DOHH2 (cell line): ENCODE measurements around the gene C2CD4B.

Source experiments
- H3F3A ChIP-seq: fragments of 200-600 bp; sonication (generic), shearing (Covaris generic); 2 replicates; pipeline ENCODE4 v1.6.0; 2016; ENCODE audit warnings: antibody characterized with exemption, mild to moderate bottlenecking; ENCODE audit not compliant: control insufficient read depth, insufficient read depth
- H3K27ac ChIP-seq: fragments of 200-600 bp; sonication (generic); 2 replicates; pipeline ENCODE4 v1.5.1; 2014; ENCODE audit warnings: low read depth, mild to moderate bottlenecking, low read length, moderate library complexity
- H3K27me3 ChIP-seq: fragments of 200-600 bp; sonication (generic); 2 replicates; pipeline ENCODE4 v1.6.1; 2014; ENCODE audit warnings: mild to moderate bottlenecking, low read length, mixed read lengths; ENCODE audit not compliant: control insufficient read depth
- H3K36me3 ChIP-seq: fragments of 200-600 bp; sonication (generic); 2 replicates; pipeline ENCODE4 v1.6.1; 2014; ENCODE audit warnings: mild to moderate bottlenecking, low read length, moderate library complexity, mixed read lengths; ENCODE audit not compliant: control insufficient read depth
- H3K4me1 ChIP-seq: fragments of 200-600 bp; sonication (generic); 2 replicates; pipeline ENCODE4 v1.6.1; 2014; ENCODE audit warnings: mild to moderate bottlenecking, low read length, mixed read lengths; ENCODE audit not compliant: control insufficient read depth
- H3K4me2 ChIP-seq: fragments of 200-600 bp; sonication (generic); 2 replicates; pipeline ENCODE4 v1.6.0; 2014; ENCODE audit warnings: mild to moderate bottlenecking, low read length, moderate library complexity
- H3K4me3 ChIP-seq: fragments of 200-600 bp; sonication (generic); 2 replicates; pipeline ENCODE4 v1.5.1; 2014; ENCODE audit warnings: mild to moderate bottlenecking, low read length, mixed read lengths
- H3K79me2 ChIP-seq: fragments of 200-600 bp; sonication (generic); 2 replicates; pipeline ENCODE4 v1.6.1; 2014; ENCODE audit warnings: mild to moderate bottlenecking, low read length, mixed read lengths; ENCODE audit not compliant: control insufficient read depth
- H3K9me2 ChIP-seq: fragments of 200-600 bp; sonication (generic); replicated peaks from 2 replicates; pipeline ENCODE4 v1.6.1; 2014; ENCODE audit warnings: mild to moderate bottlenecking, low read length, mixed read lengths; ENCODE audit not compliant: control insufficient read depth
- H3K9me3 ChIP-seq: fragments of 200-600 bp; sonication (generic); 2 replicates; pipeline ENCODE4 v1.6.1; 2014; ENCODE audit warnings: antibody characterized with exemption, low read length, mixed read lengths; ENCODE audit not compliant: control insufficient read depth, insufficient read depth
- H4K20me1 ChIP-seq: fragments of 200-600 bp; sonication (generic); 2 replicates; pipeline ENCODE4 v1.6.0; 2014; ENCODE audit warnings: low read depth, mild to moderate bottlenecking, antibody characterized with exemption, low read length, moderate library complexity; ENCODE audit not compliant: control insufficient read depth, insufficient read depth
- CTCF ChIP-seq: fragments of 200-600 bp; sonication (generic); IDR thresholded peaks from one replicate; pipeline ENCODE4 v1.5.1; 2014; ENCODE audit warnings: antibody characterized with exemption, mild to moderate bottlenecking, low read depth, low read length; ENCODE audit not compliant: poor library complexity, severe bottlenecking
- EZH2phosphoT487 ChIP-seq: fragments of 200-600 bp; sonication (generic); IDR thresholded peaks from 2 replicates; pipeline ENCODE4 v1.6.1; 2017; ENCODE audit warnings: borderline replicate concordance, mild to moderate bottlenecking, antibody characterized with exemption, low read length, moderate library complexity, mixed read lengths

C2CD4B gene

GRCh38 chr15:62124176-62124972 is 40.7 kb downstream of the C2CD4B start:
- Histone ChIP-seq H3K4me2 (peak overlapping the region; percentile 32), H3K9me2 (no peaks in the 10 kb centered on the region), H3K9me3 (no peaks in the 10 kb centered on the region), H3K79me2 (no peaks in the 10 kb centered on the region), H3K4me3 (peak overlapping the region; percentile 15; the same call in 1 of the 2 replicates), H3F3A (no peaks in the 10 kb centered on the region), H3K27me3 (peaks cover 1% of the 10 kb centered on the region), H3K4me1 (peaks cover 27% of the 10 kb centered on the region), H4K20me1 (no peaks in the 10 kb centered on the region), H3K27ac (peak overlapping the region; percentile 24), H3K36me3 (no peaks in the 10 kb centered on the region)
- TF ChIP-seq CTCF (no peak), EZH2phosphoT487 (no peak)

GRCh38 chr15:62122249-62122648 is 42.8 kb downstream of the C2CD4B start:
- TF ChIP-seq EZH2phosphoT487 (no peak), CTCF (no peak)

GRCh38 chr15:62121273-62122015 is 43.6 kb downstream of the C2CD4B start:
- no peak overlapping the region for H3K27ac ChIP-seq

More at GRCh38 chr15:62122249-62122648, 42.8 kb downstream of the C2CD4B start:
- Histone ChIP-seq H3K4me2 (no peak overlapping the region), H3F3A (no peaks in the 10 kb centered on the region), H4K20me1 (no peaks in the 10 kb centered on the region), H3K4me1 (peaks cover 30% of the 10 kb centered on the region), H3K9me3 (no peaks in the 10 kb centered on the region), H3K4me3 (no peak overlapping the region), H3K27me3 (peaks cover 12% of the 10 kb centered on the region), H3K9me2 (no peaks in the 10 kb centered on the region), H3K27ac (no peak overlapping the region), H3K79me2 (no peaks in the 10 kb centered on the region), H3K36me3 (no peaks in the 10 kb centered on the region)

More at GRCh38 chr15:62121273-62122015, 43.6 kb downstream of the C2CD4B start:
- no peaks in the 10 kb centered on the region for H3K9me2 ChIP-seq
- H3K27me3 ChIP-seq, result peaks cover 12% of the 10 kb centered on the region
- TF ChIP-seq CTCF, result no peak
- TF ChIP-seq EZH2phosphoT487, result no peak
- no peak overlapping the region for H3K4me3 ChIP-seq
- H4K20me1 ChIP-seq, result no peaks in the 10 kb centered on the region
- no peaks in the 10 kb centered on the region for H3F3A ChIP-seq
- no peaks in the 10 kb centered on the region for H3K36me3 ChIP-seq
- peaks cover 30% of the 10 kb centered on the region for H3K4me1 ChIP-seq
- H3K9me3 ChIP-seq, result no peaks in the 10 kb centered on the region
- H3K79me2 ChIP-seq, result no peaks in the 10 kb centered on the region
- no peak overlapping the region for H3K4me2 ChIP-seq
